ENCODE data around the gene SRL. TPM values are rescaled to one million over a fixed set of nuclear protein-coding genes. Genes with fewer than 3 reads are reported as not detected.

SRL gene
- total and polyA plus RNA-seq, 2 of the 8 experiments (the other 6 are each of a cell fraction or from before 2014, with no cell fraction given), result 0.05 TPM; not detected in 1

- TF ChIP-seq RBBP5 (IDR thresholded peaks at IDR 0.05; ENCODE audit: borderline replicate concordance, low read depth, low read length), result no peak
- TF ChIP-seq CREB1 (IDR thresholded peaks at IDR 0.05), result no peak
Observed at GRCh38 chr16:4166821-4167220, 75.1 kb downstream of the SRL start (continued).

All from H1 (cell line).